EL (cell line): Measurements from ENCODE around the gene B3GNT8.
"Not testable (repeated sequence)": the region's sequence is repeated elsewhere in the genome, so short reads cannot be mapped to it uniquely, and the experiment has no call there.

Source experiments
- DNase-seq: peaks from one replicate; pipeline ENCODE4 v3.0.0-alpha.2; 2016

The B3GNT8 gene

GRCh38 chr19:41435936-41436673 is 8.9 kb upstream of the B3GNT8 start:
- no peak for DNase-seq

DNA sequence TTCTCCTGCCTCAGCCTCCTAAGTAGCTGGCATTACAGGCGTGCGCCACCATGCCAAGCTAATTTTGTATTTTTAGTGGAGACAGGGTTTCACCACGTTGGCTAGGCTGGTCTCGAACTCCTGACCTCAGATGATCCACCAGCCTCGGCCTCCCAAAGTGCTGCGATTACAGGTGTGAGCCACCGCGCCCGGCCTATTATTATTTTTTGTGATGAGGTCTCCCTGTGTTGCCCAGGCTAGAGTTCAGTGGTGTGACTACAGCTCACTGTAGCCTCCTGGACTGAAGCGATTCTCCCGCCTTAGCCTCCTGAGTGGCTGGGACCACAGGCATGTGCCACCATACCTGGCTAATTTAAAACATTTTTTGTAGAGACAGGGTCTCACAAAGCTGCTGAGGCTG is 8.2 kb upstream of the B3GNT8 start:
- DNase-seq: not testable (repeated sequence)

- DNase-seq: no peak
These were observed 7.3 kb upstream of the B3GNT8 start for GRCh38 chr19:41434450-41434849.

DNA sequence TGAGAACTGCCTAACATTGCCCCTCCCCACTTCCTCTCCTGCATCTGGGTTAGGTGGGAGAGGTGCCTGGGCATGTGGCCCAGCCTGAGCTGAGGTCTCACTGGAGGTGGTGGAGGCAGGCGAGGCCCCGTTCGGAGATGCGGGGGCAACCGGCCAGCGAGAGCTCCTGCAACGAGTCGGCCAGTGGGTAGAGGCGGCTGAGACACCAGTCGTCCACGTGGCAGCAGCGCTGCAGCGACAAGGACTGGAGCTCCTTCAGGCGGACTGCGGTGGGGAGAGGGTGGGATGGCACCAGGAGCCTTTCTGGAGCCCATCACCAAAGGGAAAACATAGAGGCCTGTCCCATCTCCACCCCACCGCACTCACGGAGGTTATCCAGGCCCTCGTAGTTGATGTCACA is 6.0 kb upstream of the B3GNT8 start:
- DNase-seq: no peak

GRCh38 chr19:41431426-41432386 is 4.5 kb upstream of the B3GNT8 start:
- DNase-seq: peak; percentile 25

DNA sequence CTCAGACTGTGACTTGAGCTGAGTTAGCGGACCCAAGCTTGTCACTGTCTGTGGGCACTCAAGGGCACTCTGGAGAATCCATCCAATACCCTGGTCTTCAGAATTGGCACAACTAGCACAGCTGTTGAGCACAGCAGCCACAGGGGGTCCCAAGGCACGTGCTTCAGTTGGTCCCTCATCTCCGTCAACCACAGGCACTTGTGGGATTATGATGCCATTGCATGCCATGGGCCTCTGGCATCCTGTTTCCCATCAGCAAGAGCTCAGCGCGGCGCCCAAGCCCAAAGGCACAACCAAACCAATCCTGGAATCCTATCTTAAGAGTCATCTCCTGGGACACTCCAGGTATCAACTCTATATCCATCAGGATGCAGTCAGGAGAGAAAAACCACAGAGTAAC is 3.7 kb upstream of the B3GNT8 start:
- peak; percentile 10 for DNase-seq

DNA sequence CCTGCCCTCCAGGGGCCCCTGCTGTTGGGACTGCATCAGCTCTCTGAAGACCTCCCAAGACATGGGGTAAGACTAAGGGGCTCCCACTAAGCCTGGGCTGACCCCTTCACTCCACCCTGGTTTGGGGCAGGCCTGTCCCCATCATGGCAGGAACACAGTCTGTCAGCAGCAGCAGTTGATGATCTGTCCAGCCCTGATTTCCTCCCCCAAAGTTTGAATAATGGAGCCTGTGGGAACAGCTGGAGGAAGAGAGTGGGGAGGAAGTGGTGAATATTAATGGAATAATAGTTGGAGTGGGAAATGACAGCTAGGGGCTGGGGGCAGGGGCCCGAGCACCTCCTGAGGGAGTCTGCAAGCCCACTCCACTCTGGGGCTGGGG is 1.3 kb upstream of the B3GNT8 start:
- DNase-seq: no peak

DNA sequence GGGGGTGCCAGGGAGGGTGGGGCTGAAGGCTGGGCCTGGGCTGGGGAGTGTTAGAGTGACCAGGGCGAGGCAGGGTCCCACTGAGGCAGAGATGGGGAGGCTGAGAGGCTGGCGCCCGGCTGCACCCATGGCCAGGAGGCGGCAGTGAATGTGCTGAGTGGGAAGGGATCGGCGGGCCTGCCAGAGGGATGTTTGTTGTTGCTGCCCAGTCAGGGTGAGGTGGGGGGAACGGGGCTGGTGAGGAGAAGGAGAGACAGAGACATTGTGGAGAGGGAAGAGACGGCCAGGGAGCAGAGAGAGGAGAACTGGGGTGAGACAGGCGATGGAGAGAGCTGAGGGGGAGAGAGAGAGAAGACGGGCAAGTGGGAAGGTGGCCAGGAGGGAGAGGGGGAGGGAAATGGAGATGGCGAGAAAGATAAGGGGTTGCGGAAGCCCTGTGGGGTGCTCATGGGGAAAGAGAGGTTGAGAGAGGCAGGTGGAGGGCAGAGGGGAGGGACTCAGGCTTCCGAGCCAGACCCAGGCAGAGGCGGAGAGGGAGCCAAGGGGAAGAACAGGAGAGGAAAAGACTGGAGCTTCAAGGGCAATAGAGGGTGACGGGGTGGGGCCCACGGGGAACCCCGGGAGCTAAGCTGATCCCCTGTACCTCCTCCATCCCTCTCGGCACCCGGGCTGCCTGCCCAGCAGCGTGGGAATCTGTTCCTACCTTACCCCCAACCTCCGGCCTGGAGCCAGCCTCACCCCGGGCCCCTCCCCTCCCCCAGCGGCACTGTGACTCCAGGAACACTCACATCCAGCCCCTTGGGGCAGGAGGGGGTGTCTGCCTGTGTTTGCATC is 690 bp upstream of the B3GNT8 start:
- peak; percentile 10 for DNase-seq

DNA sequence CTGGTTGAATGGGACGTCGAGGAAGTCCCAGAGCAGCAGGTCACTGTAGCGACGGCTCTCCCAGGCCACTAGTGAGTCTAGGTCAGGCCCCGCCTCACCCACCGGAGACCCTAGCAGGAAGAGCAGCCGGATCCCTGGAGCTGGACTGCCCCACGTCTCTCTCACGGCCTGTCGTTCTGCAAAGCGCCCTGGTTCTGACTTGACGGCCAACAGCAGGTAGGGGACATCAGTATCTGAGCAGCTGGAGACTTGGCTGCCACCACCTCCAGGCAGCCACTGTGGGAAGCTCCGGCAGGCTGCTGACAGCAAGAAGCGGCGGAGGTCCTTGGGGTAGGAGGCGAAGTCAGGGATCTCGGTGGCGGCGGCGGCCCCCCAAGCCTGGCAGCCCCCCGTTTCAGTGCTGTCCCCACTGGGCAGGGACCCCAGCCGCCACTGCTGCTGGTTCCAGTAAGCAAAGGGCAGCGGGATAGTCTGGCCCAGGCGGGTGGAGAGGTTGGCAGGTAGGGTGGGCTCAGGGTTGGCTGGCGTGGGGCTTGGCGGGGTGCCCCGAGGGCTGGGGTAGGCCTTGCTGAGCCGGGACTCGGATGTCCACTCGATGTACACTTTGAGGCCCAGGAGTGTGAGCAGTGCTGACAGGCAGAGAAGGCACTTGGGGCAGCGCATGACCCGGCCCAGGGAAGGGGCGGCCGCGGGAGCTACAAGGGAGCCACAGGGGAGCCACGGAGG is 895 bp downstream of the B3GNT8 start:
- DNase-seq: no peak

DNA sequence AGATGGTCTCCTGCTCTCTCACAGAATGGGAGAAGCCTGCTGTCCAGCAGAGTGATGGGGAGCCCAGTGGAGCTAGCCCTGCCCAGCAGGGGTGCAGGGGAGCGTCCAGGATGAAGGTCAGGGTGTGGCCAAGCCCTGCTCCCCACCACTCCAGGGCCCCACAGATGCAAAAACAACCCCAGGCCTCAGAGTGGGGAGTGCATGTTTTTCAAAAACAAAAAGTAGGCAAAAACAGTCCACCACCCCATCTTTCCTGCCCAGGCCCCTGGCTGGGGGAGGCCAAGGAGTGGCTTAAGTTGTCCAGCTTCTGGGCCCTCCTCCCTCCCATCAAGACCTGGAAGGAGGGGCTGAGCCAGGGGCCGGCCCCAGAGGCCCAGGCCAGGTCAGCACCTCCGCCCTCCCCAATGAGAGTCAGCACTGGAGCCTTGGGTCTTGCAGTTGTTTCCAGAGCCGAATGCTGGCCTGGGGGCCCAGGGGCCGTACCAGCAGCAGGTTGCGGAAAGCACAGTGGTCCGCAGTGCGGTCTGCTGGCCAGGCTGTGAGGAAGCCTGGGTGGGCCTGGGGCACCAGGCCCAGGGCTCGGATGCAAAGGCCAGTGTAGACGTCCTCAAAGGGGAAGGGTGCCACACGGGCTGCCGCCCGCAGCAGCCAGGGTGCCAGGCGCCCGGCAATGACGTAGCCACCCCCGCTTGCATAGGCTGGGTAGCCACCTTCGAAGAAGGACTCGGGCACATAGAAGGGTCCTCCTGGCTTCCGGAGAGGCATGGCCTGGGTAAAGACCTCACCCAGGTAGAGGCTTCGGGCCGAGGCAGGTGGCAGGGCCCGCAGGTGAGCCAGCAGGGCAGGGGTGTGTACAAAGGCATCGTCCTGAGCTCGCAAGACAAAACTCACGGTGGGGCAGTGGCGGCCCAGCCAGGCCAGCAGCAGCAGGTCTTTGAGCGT is 1.7 kb downstream of the B3GNT8 start:
- DNase-seq: no peak

GRCh38 chr19:41424335-41425173 is 2.6 kb downstream of the B3GNT8 start:
- no peak for DNase-seq

- DNase-seq: no peak
These were observed 4.2 kb downstream of the B3GNT8 start for GRCh38 chr19:41422955-41423354.

GRCh38 chr19:41422456-41422855 is 4.7 kb downstream of the B3GNT8 start:
- no peak for DNase-seq

DNA sequence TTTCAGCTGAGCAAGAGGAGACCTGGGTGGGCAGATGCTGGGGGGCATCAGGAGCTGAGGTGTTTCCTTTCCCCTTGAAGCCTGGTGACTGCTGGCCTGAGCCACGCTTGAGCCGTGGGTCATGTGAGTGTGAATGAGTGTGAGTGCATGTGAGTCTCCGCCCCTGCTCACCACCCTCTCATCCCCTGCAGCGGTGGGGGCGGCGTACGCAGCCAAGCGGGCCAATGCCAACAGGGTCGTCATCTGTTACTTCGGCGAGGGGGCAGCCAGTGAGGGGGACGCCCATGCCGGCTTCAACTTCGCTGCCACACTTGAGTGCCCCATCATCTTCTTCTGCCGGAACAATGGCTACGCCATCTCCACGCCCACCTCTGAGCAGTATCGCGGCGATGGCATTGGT is 5.2 kb downstream of the B3GNT8 start:
- no peak for DNase-seq

GRCh38 chr19:41421314-41421713 is 5.9 kb downstream of the B3GNT8 start:
- no peak for DNase-seq

- no peak for DNase-seq
These were observed 6.9 kb downstream of the B3GNT8 start for GRCh38 chr19:41420101-41420880.

- no peak for DNase-seq
These were observed 10.9 kb downstream of the B3GNT8 start for GRCh38 chr19:41416194-41416674.

GRCh38 chr19:41415154-41415571 is 12.0 kb downstream of the B3GNT8 start:
- DNase-seq: no peak

DNA sequence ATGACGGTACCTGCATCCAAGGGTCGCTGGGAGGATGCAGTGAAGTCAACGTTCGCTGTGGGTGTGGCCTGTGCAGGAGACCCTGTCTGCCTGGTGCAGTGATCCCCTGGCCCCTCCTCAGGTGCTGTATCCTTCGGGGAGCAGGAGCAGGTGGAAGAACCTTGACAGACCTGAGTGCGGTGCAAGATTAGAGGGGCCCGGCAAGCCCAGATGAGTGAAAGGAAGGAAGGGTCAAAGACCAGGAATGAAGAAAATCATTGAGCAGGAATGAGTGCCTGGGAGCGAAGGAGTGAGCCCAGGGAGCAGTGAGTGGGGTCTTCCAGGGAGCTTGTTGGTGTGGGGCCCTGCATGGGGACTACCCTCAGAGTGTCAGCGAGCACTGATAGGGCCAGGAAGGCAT is 12.7 kb downstream of the B3GNT8 start:
- no peak for DNase-seq
